ENCODE results near the gene UNC119B. TPM values are rescaled to one million over a fixed set of nuclear protein-coding genes. Genes with fewer than 3 reads are reported as not detected.

UNC119B gene
- polyA plus RNA-seq, 6 donors from 2014 or later: 6.4 to 9.5 (median 7.3) TPM; not detected in 1

- ATAC-seq (ENCODE audit: low read depth in 2 of 2) (no peak), DNase-seq (no peak)
- Mint-ChIP-seq H3K4me3 (no peak overlapping the region), H3K4me1 (peaks cover 9 to 28% (median 19%) of the 10 kb centered on the region in 3 donors), H3K9me3 (no peaks in the 10 kb centered on the region), H3K36me3 (peaks cover 26 to 42% of the 10 kb centered on the region in 2 donors), H3K27me3 (no peaks in the 10 kb centered on the region), H3K27ac (peak overlapping the region in 1 of 6 donors; percentile 93)
Observed at GRCh38 chr12:120693848-120694247, 16.4 kb upstream of the UNC119B start.

GRCh38 chr12:120696626-120697025, 13.6 kb upstream of the UNC119B start:
- H3K4me1 Mint-ChIP-seq: peaks cover 6 to 25% (median 11%) of the 10 kb centered on the region in 3 donors
- peaks cover 35 to 51% of the 10 kb centered on the region in 2 donors for H3K36me3 Mint-ChIP-seq

GRCh38 chr12:120697344-120697743, 12.9 kb upstream of the UNC119B start:
- peaks cover 6 to 23% (median 11%) of the 10 kb centered on the region in 3 donors for H3K4me1 Mint-ChIP-seq
- DNase-seq: no peak
- H3K27ac Mint-ChIP-seq: peak overlapping the region in 1 of 6 donors; percentile 90
- no peak for ATAC-seq (ENCODE audit: low read depth in 2 of 2)
- H3K36me3 Mint-ChIP-seq: peaks cover 40 to 51% of the 10 kb centered on the region in 2 donors
- no peaks in the 10 kb centered on the region for H3K27me3 Mint-ChIP-seq
- no peak overlapping the region for H3K4me3 Mint-ChIP-seq
- no peaks in the 10 kb centered on the region for H3K9me3 Mint-ChIP-seq

More at GRCh38 chr12:120696626-120697025, 13.6 kb upstream of the UNC119B start:
- Mint-ChIP-seq H3K27me3 (no peaks in the 10 kb centered on the region), H3K4me3 (no peak overlapping the region), H3K9me3 (no peaks in the 10 kb centered on the region), H3K27ac (peak overlapping the region in 1 of 6 donors; percentile 3)
- no peak for DNase-seq
- ATAC-seq (ENCODE audit: low read depth in 2 of 2): no peak

GRCh38 chr12:120698665-120699064, 11.6 kb upstream of the UNC119B start:
- Mint-ChIP-seq H3K27me3 (no peaks in the 10 kb centered on the region), H3K4me3 (no peak overlapping the region), H3K36me3 (peaks cover 37 to 41% of the 10 kb centered on the region in 2 donors), H3K27ac (peak overlapping the region in 1 of 6 donors; percentile 45), H3K4me1 (peaks cover 3 to 13% (median 11%) of the 10 kb centered on the region in 3 donors), H3K9me3 (no peaks in the 10 kb centered on the region)
- ATAC-seq (ENCODE audit: low read depth in 2 of 2) (no peak), DNase-seq (no peak)

GRCh38 chr12:120699553-120699952, 10.7 kb upstream of the UNC119B start:
- Mint-ChIP-seq H3K4me3 (peak overlapping the region in 1 of 8 donors; percentile 6), H3K4me1 (peaks cover 3 to 13% (median 11%) of the 10 kb centered on the region in 3 donors), H3K9me3 (no peaks in the 10 kb centered on the region), H3K36me3 (peaks cover 35 to 39% of the 10 kb centered on the region in 2 donors), H3K27me3 (no peaks in the 10 kb centered on the region), H3K27ac (no peak overlapping the region)
- no peak for ATAC-seq (ENCODE audit: low read depth in 2 of 2)
- no peak for DNase-seq

GRCh38 chr12:120700886-120701285, 9.4 kb upstream of the UNC119B start:
- ATAC-seq (ENCODE audit: low read depth in 2 of 2) (no peak), DNase-seq (no peak)
- H3K27ac Mint-ChIP-seq: peak overlapping the region in 2 of 6 donors; percentile 36 to 51
- H3K4me1 Mint-ChIP-seq: peaks cover 3 to 13% (median 11%) of the 10 kb centered on the region in 3 donors
- H3K4me3 Mint-ChIP-seq: no peak overlapping the region
- peaks cover 26 to 32% of the 10 kb centered on the region in 2 donors for H3K36me3 Mint-ChIP-seq
- no peaks in the 10 kb centered on the region for H3K9me3 Mint-ChIP-seq
- no peaks in the 10 kb centered on the region for H3K27me3 Mint-ChIP-seq

GRCh38 chr12:120702637-120703036, 7.6 kb upstream of the UNC119B start:
- Mint-ChIP-seq H3K4me1 (peaks cover 3 to 13% (median 11%) of the 10 kb centered on the region in 3 donors), H3K4me3 (no peak overlapping the region), H3K27me3 (no peaks in the 10 kb centered on the region), H3K9me3 (no peaks in the 10 kb centered on the region), H3K27ac (no peak overlapping the region), H3K36me3 (peaks cover 9 to 19% of the 10 kb centered on the region in 2 donors)
- ATAC-seq (ENCODE audit: low read depth in 2 of 2) (no peak), DNase-seq (no peak)

- Mint-ChIP-seq H3K27ac (no peak overlapping the region), H3K4me3 (no peak overlapping the region), H3K9me3 (no peaks in the 10 kb centered on the region), H3K36me3 (peaks cover 9 to 19% of the 10 kb centered on the region in 2 donors), H3K27me3 (no peaks in the 10 kb centered on the region), H3K4me1 (peaks cover 3 to 9% (median 8%) of the 10 kb centered on the region in 3 donors)
- ATAC-seq (ENCODE audit: low read depth in 2 of 2) (no peak), DNase-seq (no peak)
Observed at GRCh38 chr12:120703311-120703942, 6.8 kb upstream of the UNC119B start.

- DNase-seq (no peak), ATAC-seq (ENCODE audit: low read depth in 2 of 2) (no peak)
- Mint-ChIP-seq H3K27ac (no peak overlapping the region), H3K4me3 (no peak overlapping the region), H3K9me3 (no peaks in the 10 kb centered on the region), H3K27me3 (no peaks in the 10 kb centered on the region), H3K4me1 (peaks cover 4 to 10% (median 7%) of the 10 kb centered on the region in 3 donors), H3K36me3 (peaks cover 6 to 14% of the 10 kb centered on the region in 2 donors)
Observed at GRCh38 chr12:120705618-120706017, 4.6 kb upstream of the UNC119B start.

- no peak overlapping the region for H3K4me3 Mint-ChIP-seq
- no peak overlapping the region for H3K27ac Mint-ChIP-seq
- no peaks in the 10 kb centered on the region for H3K27me3 Mint-ChIP-seq
- DNase-seq: no peak
- no peaks in the 10 kb centered on the region for H3K9me3 Mint-ChIP-seq
- peaks cover 2 to 10% of the 10 kb centered on the region in 2 donors for H3K36me3 Mint-ChIP-seq
- H3K4me1 Mint-ChIP-seq: peaks cover 7 to 11% (median 8%) of the 10 kb centered on the region in 3 donors
- no peak for ATAC-seq (ENCODE audit: low read depth in 2 of 2)
Observed at GRCh38 chr12:120706029-120706428, 4.2 kb upstream of the UNC119B start.

- DNase-seq (no peak), ATAC-seq (ENCODE audit: low read depth in 2 of 2) (no peak)
- Mint-ChIP-seq H3K27ac (peak overlapping the region in 1 of 6 donors; percentile 11), H3K4me1 (peaks cover 16 to 27% (median 18%) of the 10 kb centered on the region in 3 donors), H3K9me3 (no peaks in the 10 kb centered on the region), H3K4me3 (peak overlapping the region in 4 of 8 donors; percentile 4 to 96 (median 66)), H3K27me3 (no peaks in the 10 kb centered on the region), H3K36me3 (peaks cover 0 to 4% of the 10 kb centered on the region in 2 donors)
Observed at GRCh38 chr12:120708651-120709050, 1.6 kb upstream of the UNC119B start.

- ATAC-seq (ENCODE audit: low read depth in 2 of 2) (peak; percentile 44 to 55), DNase-seq (peak; percentile 40)
- Mint-ChIP-seq H3K4me3 (peak overlapping the region; percentile 85 to 96 (median 89)), H3K27ac (peak overlapping the region in 5 of 6 donors; percentile 60 to 91 (median 87)), H3K4me1 (peaks cover 22 to 30% (median 22%) of the 10 kb centered on the region in 3 donors), H3K9me3 (no peaks in the 10 kb centered on the region), H3K27me3 (no peaks in the 10 kb centered on the region), H3K36me3 (peaks cover 0 to 6% of the 10 kb centered on the region in 2 donors)
Observed at GRCh38 chr12:120710805-120711296, 593 bp downstream of the UNC119B start.

- Mint-ChIP-seq H3K4me1 (peaks cover 22 to 30% (median 25%) of the 10 kb centered on the region in 3 donors), H3K27ac (peak overlapping the region in 4 of 6 donors; percentile 63 to 91 (median 86)), H3K36me3 (peaks cover 4 to 8% of the 10 kb centered on the region in 2 donors), H3K4me3 (peak overlapping the region; percentile 85 to 96 (median 89)), H3K27me3 (no peaks in the 10 kb centered on the region), H3K9me3 (no peaks in the 10 kb centered on the region)
- DNase-seq: no peak
- no peak for ATAC-seq (ENCODE audit: low read depth in 2 of 2)
Observed at GRCh38 chr12:120711411-120711810, 1.2 kb downstream of the UNC119B start.

GRCh38 chr12:120712610-120713009, 2.4 kb downstream of the UNC119B start:
- no peaks in the 10 kb centered on the region for H3K9me3 Mint-ChIP-seq
- ATAC-seq (ENCODE audit: low read depth in 2 of 2) (no peak), DNase-seq (no peak)
- no peaks in the 10 kb centered on the region for H3K27me3 Mint-ChIP-seq
- H3K4me1 Mint-ChIP-seq: peaks cover 22 to 30% (median 26%) of the 10 kb centered on the region in 3 donors
- peaks cover 9 to 13% of the 10 kb centered on the region in 2 donors for H3K36me3 Mint-ChIP-seq
- peak overlapping the region in 1 of 6 donors; percentile 84 for H3K27ac Mint-ChIP-seq
- peak overlapping the region in 2 of 8 donors; percentile 88 to 96 for H3K4me3 Mint-ChIP-seq
